Gastrocnemius medialis (tissue), 4 donors: ENCODE results near the gene TMEM201. TPM values are rescaled to one million over a fixed set of nuclear protein-coding genes. Genes with fewer than 3 reads are reported as not detected.

ENCODE experiments used
- ATAC-seq, 2 donors: fragments of 150-250 bp; one replicate each; pipeline ENCODE4 v1.9.1; 2016
- DNase-seq, 2 donors: peaks; one replicate each; pipeline ENCODE4 v3.0.0-alpha.2; 2019
- H3K27ac ChIP-seq, 4 donors: fragments of 200-600 bp; sonication (generic); 1 replicate in 1 of 4; 2 replicates in 3 of 4; pipeline ENCODE4 v1.5.1; 2016 to 2018; ENCODE audit warnings: mild to moderate bottlenecking in 2 of 4, moderate library complexity in 1 of 4
- H3K27me3 ChIP-seq, 3 donors: fragments of 200-600 bp; sonication (generic) in 2 of 3; 1 replicate in 1 of 3; 2 replicates in 2 of 3; pipeline versions ENCODE4 v1.5.1 to v1.6.0; 2016 to 2019; ENCODE audit warnings: mild to moderate bottlenecking in 1 of 3, moderate library complexity in 1 of 3
- H3K36me3 ChIP-seq, 2 donors: fragments of 200-600 bp; sonication (generic) in 1 of 2; one replicate each; pipeline ENCODE4 v1.5.1; 2017 to 2018
- H3K4me1 ChIP-seq, 2 donors: fragments of 200-600 bp; sonication (generic) in 1 of 2; one replicate each; pipeline ENCODE4 v1.5.1; 2016 to 2017; ENCODE audit warnings: mild to moderate bottlenecking in 2 of 2
- H3K4me3 ChIP-seq, 4 donors: fragments of 200-600 bp; sonication (generic) in 3 of 4; 1 replicate in 1 of 4; 2 replicates in 3 of 4; pipeline ENCODE4 v1.5.1; 2016 to 2019; ENCODE audit warnings: mild to moderate bottlenecking in 2 of 4
- H3K9me3 ChIP-seq, 3 donors: fragments of 200-600 bp; sonication (generic) in 2 of 3; 1 replicate in 1 of 3; 2 replicates in 2 of 3; pipeline ENCODE4 v1.5.1; 2016 to 2019
- CTCF ChIP-seq, 5 experiments: fragments of 450-650 bp in 3 of 5; fragments of 200-600 bp in 2 of 5; sonication (generic) in 2 of 5; IDR thresholded peaks in 4 of 5; conservative IDR thresholded peaks in 1 of 5; 1 replicate in 4 of 5; 2 replicates in 1 of 5; pipeline ENCODE4 v1.5.1; 2016 to 2019; ENCODE audit warnings: antibody characterized with exemption in 5 of 5, mild to moderate bottlenecking in 3 of 5, moderate library complexity in 3 of 5
- POLR2A ChIP-seq, 2 donors: fragments of 450-650 bp; IDR thresholded peaks; one replicate each; pipeline ENCODE4 v1.6.1; 2017; ENCODE audit warnings: antibody characterized with exemption in 2 of 2, mild to moderate bottlenecking in 2 of 2, moderate library complexity in 2 of 2
- in situ Hi-C, 4 donors: fragments of 200-750 bp; cut with MboI; loops; one replicate each; pipeline versions ENCODE4 v1.15.0 to v1.8.0; 2017; ENCODE audit warnings: low sequenced_read_pairs in 4 of 4
- intact Hi-C: fragments of 100-400 bp; cut with DNase I; formaldehyde crosslinking; loops from one replicate; pipeline ENCODE4 v1.15.1; 2023; ENCODE audit warnings: low total_unique reads
- total RNA-seq, 4 donors: library from RNA; depleted of rRNA; stranded (reverse); fragments of >200 nt; gene quantifications; one replicate each; pipeline versions ENCODE4 v1.1.0 to v1.2.3, GENCODE V29; 2016

The TMEM201 gene
- total RNA-seq, 4 donors from 2014 or later, result 21.5 to 67.6 (median 31.7) TPM

- ATAC-seq (no peak), DNase-seq (no peak)
- TF ChIP-seq POLR2A (IDR thresholded peaks at IDR 0.05) (no peak), CTCF (IDR thresholded peaks at IDR 0.05 in 4 of 5, conservative IDR thresholded peaks at IDR 0.05 in 1 of 5) (no peak)
- intact Hi-C loops (no loop called here), in situ Hi-C loops (no loop called here)
- Histone ChIP-seq H3K36me3 (peaks cover 0 to 55% of the 10 kb centered on the region in 2 donors), H3K9me3 (no peaks in the 10 kb centered on the region), H3K4me3 (no peak overlapping the region), H3K4me1 (peaks cover 11% of the 10 kb centered on the region in 2 donors), H3K27me3 (no peaks in the 10 kb centered on the region), H3K27ac (no peak overlapping the region)
Observed at GRCh38 chr1:9576903-9577302, 11.8 kb upstream of the TMEM201 start.

GRCh38 chr1:9577423-9577822, 11.3 kb upstream of the TMEM201 start:
- in situ Hi-C loops, result no loop called here
- H3K27ac ChIP-seq, result no peak overlapping the region
- DNase-seq (peak in 1 of 2 donors; percentile 9), ATAC-seq (no peak)
- no peaks in the 10 kb centered on the region for H3K9me3 ChIP-seq
- H3K4me3 ChIP-seq, result no peak overlapping the region
- intact Hi-C loops, result no loop called here
- no peaks in the 10 kb centered on the region for H3K27me3 ChIP-seq
- peaks cover 5 to 11% of the 10 kb centered on the region in 2 donors for H3K4me1 ChIP-seq
- TF ChIP-seq CTCF (IDR thresholded peaks at IDR 0.05 in 4 of 5, conservative IDR thresholded peaks at IDR 0.05 in 1 of 5) (no peak), POLR2A (IDR thresholded peaks at IDR 0.05) (no peak)
- H3K36me3 ChIP-seq, result peaks cover 0 to 55% of the 10 kb centered on the region in 2 donors

- DNase-seq (peak in 1 of 2 donors; percentile 2), ATAC-seq (no peak)
- Histone ChIP-seq H3K9me3 (no peaks in the 10 kb centered on the region), H3K36me3 (peaks cover 0 to 61% of the 10 kb centered on the region in 2 donors), H3K4me1 (no peaks in the 10 kb centered on the region), H3K4me3 (no peak overlapping the region), H3K27ac (no peak overlapping the region), H3K27me3 (no peaks in the 10 kb centered on the region)
- intact Hi-C loops (no loop called here), in situ Hi-C loops (no loop called here)
- TF ChIP-seq POLR2A (IDR thresholded peaks at IDR 0.05), result no peak
- no peak for TF ChIP-seq CTCF (IDR thresholded peaks at IDR 0.05 in 4 of 5, conservative IDR thresholded peaks at IDR 0.05 in 1 of 5)
Observed at GRCh38 chr1:9580942-9581341, 7.8 kb upstream of the TMEM201 start.

- no peak for DNase-seq
- Histone ChIP-seq H3K36me3 (peaks cover 0 to 21% of the 10 kb centered on the region in 2 donors), H3K4me1 (peaks cover 22 to 23% of the 10 kb centered on the region in 2 donors), H3K27ac (no peak overlapping the region), H3K27me3 (no peaks in the 10 kb centered on the region), H3K4me3 (no peak overlapping the region), H3K9me3 (no peaks in the 10 kb centered on the region)
- intact Hi-C loops, result loop anchor here (2.0 to 5.0 kb wide), 2 partner anchors 25 to 89 kb away; no protein-coding TSS in a partner anchor
- in situ Hi-C loops, result no loop called here
- TF ChIP-seq POLR2A (IDR thresholded peaks at IDR 0.05) (no peak), CTCF (IDR thresholded peaks at IDR 0.05 in 4 of 5, conservative IDR thresholded peaks at IDR 0.05 in 1 of 5) (no peak)
- no peak for ATAC-seq
Observed at GRCh38 chr1:9586147-9586766, 2.5 kb upstream of the TMEM201 start.
